DMS 273 (cell line): ENCODE results near the gene ALDH3B1.
A peak's percentile ranks its signal among the peaks of the same experiment; 100 is the strongest.
"Not testable (repeated sequence)": the region's sequence is repeated elsewhere in the genome, so short reads cannot be mapped to it uniquely, and the experiment has no call there.

Experiments
- DNase-seq: peaks from one replicate; lab custom pipeline; 2025; ENCODE audit not compliant: unreplicated experiment; lab: John Stamatoyannopoulos, UW

Gene ALDH3B1, protein sequence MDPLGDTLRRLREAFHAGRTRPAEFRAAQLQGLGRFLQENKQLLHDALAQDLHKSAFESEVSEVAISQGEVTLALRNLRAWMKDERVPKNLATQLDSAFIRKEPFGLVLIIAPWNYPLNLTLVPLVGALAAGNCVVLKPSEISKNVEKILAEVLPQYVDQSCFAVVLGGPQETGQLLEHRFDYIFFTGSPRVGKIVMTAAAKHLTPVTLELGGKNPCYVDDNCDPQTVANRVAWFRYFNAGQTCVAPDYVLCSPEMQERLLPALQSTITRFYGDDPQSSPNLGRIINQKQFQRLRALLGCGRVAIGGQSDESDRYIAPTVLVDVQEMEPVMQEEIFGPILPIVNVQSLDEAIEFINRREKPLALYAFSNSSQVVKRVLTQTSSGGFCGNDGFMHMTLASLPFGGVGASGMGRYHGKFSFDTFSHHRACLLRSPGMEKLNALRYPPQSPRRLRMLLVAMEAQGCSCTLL

DNA sequence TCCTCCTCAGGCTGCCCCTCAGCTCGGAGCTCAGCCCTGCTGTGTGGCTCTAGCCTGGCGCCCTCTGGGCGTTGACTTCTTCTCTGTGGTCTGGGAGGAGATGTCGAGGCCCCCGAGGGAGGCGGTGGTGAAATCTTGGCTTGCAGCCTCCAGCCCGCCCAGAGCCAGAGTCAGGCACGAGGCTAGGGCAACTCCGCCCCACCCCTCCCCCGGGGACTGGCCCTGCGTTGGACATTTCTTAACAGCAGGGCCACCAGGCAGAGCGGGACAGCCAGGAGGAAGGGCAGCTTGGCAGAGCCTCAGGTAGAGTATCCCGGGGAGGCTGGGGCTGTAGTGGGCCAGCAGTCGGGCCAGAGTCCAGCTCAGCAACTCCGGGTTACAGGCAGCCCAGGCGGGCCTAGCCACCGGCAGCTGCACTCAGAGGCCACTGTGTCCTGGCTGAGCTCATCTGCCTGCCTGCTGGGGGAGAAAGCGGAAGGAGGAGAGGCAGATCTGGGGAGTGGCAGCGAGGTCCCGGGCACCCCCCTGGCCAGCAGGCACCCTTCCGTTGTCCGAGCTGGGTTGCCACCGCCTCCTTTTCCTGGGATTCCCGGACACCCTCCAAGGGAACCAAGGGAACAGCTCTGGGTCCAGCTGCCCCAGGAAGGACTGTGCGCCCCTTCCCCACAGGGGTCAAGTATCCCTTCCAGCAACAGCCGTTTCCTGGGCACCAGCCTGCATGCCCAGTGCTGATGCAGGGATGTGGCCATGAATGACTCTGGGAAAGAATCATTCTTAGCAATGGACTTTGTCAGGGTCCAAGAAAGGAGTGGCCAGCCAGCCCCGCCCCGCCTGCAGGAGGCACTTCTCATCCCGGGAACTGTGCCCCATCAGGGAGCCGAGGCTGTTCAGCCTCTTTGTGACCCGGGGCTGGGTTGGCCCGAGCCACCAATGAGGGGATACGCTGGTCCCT, at the start of gene ALDH3B1:
TSS of gene ALDH3B1 (plus strand) at position 238 of the 952 bp plus-strand sequence. CDS start 4,971 bp downstream, outside the sequence.
- DNase-seq = peak; percentile 59

DNA sequence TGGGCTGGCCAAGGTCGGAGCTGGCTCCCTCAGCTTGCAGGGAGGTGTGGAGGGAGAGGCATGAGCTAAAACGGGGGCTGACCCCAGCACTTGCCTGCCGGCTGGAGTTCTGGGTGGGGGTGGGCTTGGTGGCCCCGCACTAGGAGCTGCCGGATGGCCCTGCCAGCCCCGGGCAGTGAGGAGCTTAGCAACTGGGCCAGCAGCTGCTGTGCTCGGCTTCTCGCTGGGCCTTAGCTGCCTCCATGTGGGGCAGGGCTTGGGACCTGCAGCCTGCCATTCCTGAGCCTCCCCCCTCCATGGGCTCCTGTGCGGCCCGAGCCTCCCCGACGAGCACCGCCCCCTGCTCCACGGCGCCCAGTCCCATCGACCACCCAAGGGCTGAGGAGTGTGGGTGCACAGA, 46.9 kb upstream of the ALDH3B1 start:
- not testable (repeated sequence) for DNase-seq

DNA sequence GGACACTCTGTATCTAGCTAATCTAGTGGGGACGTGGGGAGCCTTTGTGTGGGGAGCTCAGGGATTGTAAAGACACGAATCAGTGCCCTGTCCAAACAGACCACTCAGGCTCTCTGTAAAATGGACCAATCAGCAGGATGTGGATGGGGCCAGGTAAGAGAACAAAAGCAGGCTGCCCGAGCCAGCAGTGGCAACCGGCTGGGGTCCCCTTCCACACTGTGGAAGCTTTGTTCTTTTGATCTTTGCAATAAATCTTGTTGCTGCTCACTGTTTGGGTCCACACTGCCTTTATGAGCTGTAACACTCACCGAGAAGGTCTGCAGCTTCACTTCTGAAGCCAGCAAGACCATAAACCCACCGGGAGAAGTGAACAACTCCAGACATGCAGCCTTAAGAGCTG, 46.2 kb upstream of the ALDH3B1 start:
- DNase-seq = not testable (repeated sequence)

DNA sequence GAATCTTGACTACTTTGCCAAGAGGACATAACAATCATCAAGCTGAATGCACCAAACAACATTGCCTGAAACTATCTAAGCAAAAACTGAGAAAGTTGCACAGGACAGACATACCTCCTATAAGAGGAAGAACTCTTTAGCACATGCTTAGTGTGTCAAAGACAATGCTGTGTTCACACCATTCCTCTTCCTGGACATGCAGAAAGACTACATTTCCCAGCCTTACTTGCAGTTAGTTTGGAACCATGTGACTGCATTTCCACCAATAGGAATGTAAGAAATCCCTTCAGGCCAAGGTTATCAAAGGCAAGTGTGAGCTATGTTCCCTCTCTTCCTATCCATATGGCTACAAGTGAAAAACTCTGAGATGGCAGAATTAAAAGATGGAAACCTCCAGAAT, 45.4 kb upstream of the ALDH3B1 start:
- DNase-seq = not testable (repeated sequence)

DNA sequence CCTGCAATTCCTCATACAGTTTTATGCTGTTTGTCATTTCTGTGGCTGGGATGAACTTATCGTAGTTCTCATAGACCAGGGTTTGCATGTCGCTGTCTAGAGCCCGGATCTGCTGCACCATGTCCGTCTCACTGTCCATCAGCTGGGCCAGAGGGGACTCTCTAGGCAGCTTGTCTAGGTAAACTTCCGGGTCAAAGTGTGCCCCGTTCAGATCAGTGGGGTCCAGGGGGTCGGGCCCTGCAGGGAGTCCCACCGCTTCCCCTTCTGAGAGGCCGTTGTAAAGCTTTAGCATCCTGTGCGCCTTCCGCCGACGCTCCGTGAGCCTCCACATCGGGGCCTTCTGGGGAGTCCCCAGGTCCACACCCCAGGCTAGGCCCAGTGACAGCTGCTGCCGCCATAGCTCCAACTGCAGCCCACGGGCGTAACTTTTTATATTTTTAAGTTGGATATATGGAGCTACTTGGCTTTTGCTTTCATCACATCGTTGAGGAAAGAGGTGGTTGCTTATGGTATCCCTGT, 44.2 kb upstream of the ALDH3B1 start:
- not testable (repeated sequence) for DNase-seq

DNA sequence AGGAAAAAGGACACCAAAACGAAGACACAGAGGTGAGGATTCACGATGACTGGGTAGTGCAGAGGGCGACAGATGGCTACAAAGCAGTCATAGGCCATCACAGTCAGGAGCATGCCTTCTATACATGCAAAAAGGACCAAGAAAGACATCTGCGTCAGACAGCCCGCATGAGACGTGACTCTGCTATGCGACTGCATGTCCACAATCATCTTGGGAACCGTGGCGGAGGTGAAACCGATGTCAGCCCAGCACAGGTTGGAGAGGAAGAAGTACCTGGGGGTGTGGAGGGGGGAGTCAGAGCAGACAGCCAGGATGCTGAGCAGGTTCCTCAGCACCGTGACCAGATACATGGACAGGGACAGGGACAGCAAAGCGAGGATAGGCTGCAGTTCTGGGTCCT, 35.4 kb upstream of the ALDH3B1 start:
- not testable (repeated sequence) for DNase-seq

DNA sequence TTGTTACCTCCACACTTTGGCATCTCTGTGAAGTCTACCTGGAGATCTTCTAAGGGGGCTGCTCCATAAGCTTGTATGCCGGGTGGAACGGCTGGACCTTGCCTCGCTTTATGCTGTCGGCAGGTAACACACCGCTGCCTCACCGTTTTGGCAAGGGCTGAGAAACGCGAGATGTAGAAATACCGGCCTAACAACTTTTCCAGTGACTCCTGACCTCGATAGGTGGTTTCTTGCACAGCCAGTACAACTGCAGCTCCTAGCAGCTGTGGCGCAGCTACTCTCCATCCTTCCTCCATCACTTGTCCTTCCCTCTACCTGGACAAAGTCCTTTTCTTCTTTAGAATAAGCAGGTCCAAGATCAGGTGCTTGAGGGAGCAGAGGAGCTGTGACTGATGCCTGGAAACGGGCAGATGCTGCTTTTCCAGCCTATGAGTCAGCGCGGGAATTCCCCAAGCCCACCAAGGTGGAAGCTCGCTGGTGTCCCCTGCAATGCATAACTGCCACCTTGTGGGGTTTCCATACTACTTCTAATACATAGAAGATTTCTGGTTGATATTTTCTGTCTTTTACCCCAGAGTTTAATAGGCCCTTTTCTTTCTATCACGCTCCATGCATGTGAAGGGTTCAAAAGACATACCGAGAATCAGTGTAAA, 31.2 kb upstream of the ALDH3B1 start:
- not testable (repeated sequence) for DNase-seq

DNA sequence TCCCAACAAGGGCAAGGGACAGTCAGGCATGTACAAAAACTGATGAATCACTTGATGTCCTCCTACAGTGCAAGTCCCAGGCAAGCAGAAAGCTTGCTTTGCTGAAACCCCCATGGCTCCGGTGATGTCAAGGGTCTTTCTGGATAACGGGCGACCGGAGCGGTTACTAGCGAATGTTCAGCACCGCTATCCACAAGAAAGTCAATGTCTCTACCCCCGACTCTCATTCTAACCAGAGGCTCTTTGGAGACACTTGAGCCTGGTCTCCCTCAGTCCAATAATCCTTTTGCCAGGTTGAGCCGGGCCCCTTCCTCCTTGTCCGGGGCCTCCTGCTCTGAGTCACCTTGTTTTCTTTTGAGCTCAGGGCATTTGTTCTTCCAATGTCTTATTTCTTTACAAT, 28.9 kb upstream of the ALDH3B1 start:
- DNase-seq = not testable (repeated sequence)

DNA sequence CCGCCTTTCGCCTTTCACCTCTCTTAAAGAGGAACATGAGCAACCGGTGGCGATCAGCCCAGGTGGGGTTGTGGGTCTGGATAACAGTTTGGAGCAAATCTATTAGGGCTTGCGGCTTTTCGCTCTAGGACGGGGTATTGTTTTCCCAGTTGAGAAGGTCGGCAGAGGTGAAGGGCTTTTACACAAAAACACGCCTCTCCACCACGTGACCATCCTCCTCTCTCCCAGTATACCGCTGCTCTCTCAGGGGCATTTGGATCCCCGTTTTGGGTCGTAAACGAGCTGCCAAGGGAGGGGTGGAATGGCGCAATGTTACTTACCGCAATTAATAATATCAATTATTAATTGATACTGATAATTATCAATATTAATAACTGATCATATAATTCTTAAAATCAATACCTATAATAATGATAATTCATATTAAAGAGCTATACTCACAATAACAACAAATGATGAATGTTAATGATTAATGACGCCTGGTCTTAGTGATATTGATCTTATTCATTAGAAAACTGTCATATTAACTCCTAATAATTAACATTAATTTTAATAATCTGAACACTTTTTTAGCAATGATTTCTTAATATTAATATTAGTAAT, 27.8 kb upstream of the ALDH3B1 start:
- DNase-seq = not testable (repeated sequence)

DNA sequence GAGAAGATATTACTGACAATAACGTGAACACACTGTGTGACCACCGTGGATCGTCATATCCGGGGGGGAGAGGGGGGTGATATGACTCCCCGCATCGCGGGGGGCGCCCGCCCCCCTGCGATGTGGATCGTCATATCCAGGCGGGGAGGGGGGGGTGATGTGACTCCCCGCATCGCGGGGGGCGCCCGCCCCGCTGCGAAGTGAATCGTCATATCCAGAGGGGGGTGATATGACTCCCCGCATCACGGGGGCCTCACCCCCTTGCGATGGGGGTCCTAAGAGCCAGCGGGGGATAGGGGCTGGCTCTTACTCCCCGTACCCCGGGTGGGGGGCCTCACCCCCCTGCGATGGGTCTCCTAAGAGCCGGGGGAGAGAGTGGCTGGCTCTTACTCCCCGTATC, 26.2 kb upstream of the ALDH3B1 start:
- DNase-seq = no peak

DNA sequence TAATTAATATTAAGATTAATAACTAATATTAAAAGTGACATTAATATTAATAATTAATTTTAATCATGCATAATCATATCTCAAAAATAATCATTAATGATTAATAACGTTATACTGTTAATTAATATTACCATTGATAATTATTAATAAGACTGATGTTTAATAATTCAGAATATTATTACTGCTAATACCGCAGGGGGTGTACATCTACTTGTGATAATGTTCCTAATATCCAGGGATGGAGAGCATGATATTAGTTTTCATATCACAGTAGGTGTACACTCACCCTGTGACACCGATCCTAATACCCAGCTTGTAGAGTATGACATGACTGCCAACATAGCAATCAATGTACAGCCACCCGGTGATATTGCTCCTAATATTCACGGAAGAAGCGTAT, 24.8 kb upstream of the ALDH3B1 start:
- not testable (repeated sequence) for DNase-seq

DNA sequence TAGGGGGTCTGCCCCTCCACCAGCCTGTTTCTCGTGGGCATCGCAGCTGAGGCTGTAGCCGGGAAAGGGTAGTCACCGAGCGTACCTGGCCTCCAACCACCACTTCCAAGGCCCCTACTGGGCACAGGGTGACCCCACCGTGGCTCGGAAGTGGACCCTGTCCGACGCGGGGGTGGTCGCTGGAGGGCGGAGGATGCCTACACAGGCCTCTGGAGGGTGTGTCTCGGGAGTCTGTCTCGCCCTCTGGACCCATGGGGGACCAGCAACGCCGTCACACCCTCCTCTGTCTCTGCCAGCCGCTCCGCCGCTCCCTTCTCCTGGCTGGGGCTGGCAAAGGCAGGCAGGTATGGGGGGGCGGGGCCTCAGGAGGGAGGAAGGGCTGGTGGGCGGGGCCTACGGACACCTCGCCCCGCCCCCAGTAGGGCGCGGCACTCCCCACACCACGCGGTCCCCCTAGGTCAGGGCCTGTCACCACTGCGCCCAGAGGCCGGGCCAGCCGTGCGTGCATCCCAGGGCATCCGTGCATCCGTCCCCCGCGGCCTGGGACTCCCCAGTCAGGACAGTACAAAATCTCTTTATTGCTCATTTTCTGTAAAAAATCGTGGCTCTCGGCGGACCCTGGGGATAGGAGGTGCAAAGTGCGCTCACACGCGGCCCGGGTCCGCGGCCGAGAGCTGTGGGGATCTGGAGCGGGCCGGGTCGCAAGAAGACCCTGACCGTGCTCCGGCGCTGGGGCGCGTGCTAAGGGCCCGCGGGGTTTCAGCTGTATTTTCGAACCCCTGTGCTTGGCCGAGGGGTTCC, 19.4 kb upstream of the ALDH3B1 start:
- DNase-seq = not testable (repeated sequence)

DNA sequence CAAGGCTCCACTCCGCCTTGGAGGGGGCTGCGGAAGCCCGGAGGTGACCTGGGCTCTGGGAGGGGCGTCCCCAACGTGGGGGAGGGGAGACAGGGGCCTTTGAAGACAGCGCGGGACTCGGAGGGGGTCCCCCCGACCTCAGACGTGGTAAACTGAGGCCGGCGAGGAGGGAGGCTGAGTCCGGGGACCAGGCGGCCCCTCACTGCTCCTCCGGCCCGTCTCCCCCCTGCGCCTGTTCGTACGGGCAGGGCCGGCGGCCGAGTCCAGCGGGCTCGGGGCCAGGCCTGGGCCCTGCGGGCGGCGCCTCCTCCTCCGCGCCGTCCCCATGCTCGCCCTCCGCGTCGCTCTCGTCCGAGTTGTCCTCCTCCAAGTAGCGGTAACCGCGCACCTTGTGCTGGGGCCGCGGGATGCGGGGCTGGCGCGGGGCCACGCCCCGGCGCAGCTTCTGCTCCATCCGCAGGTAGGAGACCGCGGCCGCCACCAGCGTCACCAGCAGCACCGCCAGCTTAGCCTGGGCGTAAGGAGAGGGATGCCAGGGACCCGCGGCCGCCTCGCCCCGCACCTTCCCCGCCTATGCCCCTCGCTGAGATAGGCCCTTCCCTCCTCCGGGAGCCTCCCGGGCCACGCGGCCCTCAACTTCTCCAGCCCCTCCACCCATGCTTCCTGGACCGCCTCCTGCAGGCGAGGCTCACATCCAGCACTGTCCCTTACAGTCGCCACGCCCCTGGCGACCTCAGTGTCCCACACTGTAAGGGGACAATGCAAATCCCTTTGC, 18.6 kb upstream of the ALDH3B1 start:
- not testable (repeated sequence) for DNase-seq

DNA sequence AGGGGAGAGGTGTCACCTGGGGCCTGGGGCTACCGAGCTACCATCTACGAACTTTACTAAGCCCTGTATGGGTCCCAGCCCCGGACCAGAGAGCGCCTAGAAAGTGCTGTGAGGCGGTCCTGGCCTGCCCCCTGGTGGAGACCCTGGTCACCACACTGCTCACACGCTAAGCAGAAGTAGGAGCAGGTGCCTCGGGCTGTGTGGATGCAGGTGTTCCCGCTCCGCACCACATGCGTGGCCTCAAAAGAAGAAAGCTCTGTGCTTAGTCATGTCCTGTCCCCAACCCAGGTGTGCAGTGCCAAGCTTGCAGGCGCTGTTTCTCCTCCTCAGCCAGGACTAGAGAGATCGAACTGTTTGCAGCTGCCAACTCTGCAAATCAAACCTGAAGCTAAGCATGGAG, 16.3 kb upstream of the ALDH3B1 start:
- peak; percentile 25 for DNase-seq

DNA sequence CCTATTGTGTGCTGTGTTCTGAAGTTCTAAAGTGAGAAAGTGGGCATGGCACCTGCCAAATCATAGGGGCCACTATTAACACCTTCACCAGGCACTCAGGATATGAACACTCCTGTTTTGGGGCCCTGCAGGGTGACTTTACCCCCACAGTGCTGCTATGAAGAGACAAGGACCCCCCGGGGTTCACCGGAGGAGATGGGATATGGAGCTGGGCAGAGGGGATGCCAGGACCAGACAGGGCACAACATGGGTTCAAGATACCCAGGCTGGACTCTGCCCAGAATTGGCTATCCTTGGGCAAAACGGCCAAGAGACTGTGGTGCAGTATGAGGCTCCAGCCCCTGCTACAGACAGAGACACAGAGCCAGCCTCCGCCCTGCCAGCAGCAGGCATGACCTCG, 15.7 kb upstream of the ALDH3B1 start:
- not testable (repeated sequence) for DNase-seq

DNA sequence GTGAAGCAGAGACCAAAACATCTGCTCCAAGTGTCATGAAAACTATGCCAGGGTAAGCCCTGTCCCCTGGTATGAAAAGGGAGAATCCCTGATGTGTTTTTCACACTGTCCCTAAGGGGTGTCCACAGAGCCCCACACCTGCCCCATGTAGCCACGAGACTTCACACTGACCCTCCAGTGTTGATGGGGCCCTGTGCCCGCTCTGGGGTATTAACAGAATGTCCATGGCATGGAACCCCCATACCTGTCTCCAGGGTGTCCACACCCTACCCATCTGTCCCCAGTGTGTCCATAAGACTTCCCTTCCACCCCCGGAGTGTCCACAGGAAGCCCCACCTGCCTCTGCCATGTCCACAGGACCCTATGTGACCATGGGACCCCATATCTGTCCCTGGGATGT, 15.0 kb upstream of the ALDH3B1 start:
- not testable (repeated sequence) for DNase-seq

DNA sequence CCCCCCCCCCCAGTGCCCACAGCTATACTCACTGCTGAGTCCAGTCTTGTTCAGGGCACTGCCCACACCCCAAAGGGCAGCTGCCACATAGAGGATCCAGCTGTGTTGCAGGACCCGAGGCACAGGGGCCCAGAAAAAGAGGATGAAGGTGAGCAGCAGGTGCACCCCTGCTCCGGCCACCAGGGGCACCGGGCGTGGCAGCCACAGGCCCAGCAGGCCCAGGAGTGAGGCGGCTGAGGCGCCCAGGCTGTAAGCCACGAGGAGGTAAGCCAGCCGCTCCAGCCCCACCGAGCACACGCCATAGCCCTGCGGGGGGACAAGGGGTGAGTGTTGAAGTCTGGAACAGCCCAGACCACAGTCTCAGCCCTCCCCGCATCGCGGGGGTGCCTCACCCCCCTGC, 14.5 kb upstream of the ALDH3B1 start:
- DNase-seq = not testable (repeated sequence)

DNA sequence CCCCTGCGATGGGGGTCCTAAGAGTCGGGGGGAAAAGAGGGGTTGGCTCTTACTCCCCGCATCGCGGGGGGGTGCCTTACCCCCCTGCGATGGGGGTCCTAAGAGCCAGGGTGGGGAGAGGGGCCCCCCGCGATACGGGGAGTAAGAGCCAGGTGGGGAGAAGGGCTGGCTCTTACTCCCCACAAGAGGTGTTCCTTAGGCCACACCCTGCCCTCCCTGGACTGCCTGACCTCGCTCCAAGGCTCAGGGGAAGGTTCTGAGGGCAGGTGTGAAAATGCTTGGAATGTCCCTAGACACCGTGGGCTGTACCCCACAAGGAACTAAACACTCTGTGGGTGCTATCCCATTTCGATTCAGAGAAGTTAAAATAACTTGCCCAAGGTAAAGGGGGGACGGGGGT, 14.1 kb upstream of the ALDH3B1 start:
- no peak for DNase-seq
